NCI-H510A (cell line): ENCODE measurements around the gene FLT4.

Source experiments
- DNase-seq: peaks from one replicate; lab custom pipeline; 2025; lab: John Stamatoyannopoulos, UW

The FLT4 gene

GRCh38 chr5:180590543-180591310, 58.7 kb downstream of the FLT4 start:
- DNase-seq = no peak

GRCh38 chr5:180589771-180590542, 59.4 kb downstream of the FLT4 start:
- DNase-seq = no peak

GRCh38 chr5:180586870-180587269, 62.5 kb downstream of the FLT4 start:
- DNase-seq = no peak

- DNase-seq = no peak
Measured at GRCh38 chr5:180586204-180586603, 63.2 kb downstream of the FLT4 start.

DNA sequence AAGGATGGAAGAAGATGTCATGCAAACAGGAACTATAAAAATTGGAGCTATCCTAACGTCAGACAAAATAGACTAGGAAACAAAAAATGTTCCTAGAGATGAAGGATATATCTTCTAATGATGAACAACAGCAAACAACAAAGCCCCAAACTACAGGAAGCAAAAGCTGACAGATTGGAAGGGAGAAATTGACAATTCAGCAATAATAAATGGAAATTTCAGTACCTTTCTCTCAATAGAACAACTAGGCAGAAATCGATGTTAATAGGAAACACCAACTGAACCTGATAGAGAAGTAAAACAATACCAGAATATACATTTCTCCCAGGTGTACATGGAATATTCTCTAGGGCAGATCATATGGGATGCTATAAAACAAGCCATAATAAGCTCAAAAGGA, 65.7 kb downstream of the FLT4 start:
- DNase-seq = no peak

- no peak for DNase-seq
Measured at GRCh38 chr5:180580681-180581080, 68.7 kb downstream of the FLT4 start.

DNA sequence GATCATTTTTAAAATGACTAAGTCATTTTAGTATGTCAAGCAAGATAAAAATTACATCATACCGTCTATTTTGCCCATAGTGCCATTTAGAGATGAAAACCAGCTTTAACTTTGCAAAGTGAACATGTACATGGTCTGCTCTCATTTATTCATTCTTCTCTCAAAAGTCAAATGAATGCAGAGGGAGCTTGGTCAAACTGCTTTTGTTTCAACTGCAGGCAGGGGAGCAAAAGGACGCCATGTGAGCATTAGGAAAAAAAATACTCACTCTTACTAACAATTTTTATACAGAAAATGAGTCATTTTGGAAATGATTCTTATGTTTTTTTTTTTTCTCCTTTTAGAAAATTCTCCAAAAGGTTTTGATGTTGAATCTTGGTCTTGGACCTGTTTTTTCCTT, 73.8 kb downstream of the FLT4 start:
- no peak for DNase-seq

- DNase-seq = no peak
Measured at GRCh38 chr5:180568914-180569313, 80.5 kb downstream of the FLT4 start.

- DNase-seq = no peak
Measured at GRCh38 chr5:180563994-180564393, 85.4 kb downstream of the FLT4 start.

GRCh38 chr5:180558232-180558631, 91.2 kb downstream of the FLT4 start:
- no peak for DNase-seq

DNA sequence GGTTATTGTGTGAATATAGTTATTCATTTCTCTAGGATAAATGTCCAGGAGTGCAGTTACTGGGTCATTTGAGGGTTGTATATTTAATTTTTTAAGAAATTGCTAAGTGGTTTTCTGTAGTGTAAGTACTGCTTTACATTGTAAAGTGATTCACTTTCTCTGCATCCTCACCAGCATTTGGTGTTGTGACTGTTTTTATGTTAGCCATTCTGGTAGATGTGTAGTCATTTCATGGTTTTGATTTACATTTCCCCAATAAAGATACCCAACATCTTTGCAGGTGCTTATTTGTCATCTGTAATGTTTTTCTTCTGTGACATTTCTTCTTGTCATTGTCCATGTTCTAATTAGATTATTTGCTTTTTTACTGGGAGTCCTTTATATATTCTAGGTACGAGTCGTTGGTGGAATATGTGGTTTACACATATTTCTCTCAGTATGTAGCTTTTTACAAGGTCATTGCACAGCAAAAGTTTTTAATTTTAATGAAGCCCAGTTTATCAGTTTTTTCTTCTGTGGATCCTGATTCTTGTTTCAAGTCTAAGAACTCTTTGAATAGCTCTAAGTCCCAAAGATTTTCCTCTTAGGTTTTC, 92.1 kb downstream of the FLT4 start:
- DNase-seq = no peak

DNA sequence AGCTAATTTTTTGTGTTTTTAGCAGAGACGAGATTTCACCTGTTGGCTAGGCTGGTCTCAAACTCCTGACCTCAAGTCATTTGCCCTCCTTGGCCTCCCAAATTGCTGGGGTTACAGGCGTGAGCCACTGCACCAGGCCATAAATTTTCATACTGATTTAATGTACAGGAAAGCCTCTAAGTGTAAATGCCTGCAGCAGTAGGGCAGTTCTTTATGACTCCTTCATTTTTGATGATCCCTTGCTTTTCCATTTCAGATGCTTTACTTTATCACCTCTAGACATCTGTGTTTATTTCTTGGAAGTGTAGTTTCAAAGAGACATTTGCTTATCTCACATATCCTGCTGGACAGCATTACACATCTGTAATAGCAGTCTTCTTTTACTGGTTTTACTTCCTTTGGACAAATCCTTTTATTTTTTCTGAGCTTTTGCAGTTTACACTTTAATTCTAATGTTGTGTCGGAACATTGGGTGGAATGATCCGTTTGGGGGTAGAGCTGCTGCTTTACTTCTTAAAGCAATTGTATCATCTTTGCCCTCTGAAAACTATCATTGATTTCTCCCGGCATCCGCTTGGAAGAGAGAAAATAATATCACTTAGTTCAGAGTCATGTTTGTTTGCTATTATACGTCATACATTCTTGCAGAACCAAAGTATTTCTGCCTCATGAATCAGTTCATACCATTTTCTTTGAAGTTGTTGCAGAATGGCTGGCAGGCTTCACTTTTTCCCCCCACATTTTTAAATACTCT, 94.1 kb downstream of the FLT4 start:
- DNase-seq = no peak

- no peak for DNase-seq
Measured at GRCh38 chr5:180553530-180553929, 95.9 kb downstream of the FLT4 start.
